ENCODE measurements around the gene IL6ST.

The IL6ST gene

DNA sequence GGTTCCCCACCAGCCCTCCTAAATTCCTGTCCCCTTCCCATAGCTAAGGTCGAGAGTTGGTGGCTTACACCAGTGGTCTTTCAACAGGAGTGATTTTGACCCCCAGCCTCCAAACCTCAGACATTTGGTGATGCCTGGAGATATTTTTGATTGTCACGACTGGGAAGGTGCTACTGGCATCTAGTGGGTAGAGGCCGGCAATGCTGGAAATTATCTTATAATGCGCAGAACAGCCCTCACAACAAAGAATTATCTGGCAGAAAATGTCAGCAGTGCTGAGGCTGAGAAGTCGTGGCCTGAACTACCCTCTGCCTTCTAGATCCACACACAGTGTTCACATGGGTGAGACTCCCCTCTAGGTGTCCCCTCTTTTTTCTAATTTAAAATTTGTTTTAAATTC is 74.0 kb downstream of the IL6ST start:
- TF ChIP-seq, protein P1, sequence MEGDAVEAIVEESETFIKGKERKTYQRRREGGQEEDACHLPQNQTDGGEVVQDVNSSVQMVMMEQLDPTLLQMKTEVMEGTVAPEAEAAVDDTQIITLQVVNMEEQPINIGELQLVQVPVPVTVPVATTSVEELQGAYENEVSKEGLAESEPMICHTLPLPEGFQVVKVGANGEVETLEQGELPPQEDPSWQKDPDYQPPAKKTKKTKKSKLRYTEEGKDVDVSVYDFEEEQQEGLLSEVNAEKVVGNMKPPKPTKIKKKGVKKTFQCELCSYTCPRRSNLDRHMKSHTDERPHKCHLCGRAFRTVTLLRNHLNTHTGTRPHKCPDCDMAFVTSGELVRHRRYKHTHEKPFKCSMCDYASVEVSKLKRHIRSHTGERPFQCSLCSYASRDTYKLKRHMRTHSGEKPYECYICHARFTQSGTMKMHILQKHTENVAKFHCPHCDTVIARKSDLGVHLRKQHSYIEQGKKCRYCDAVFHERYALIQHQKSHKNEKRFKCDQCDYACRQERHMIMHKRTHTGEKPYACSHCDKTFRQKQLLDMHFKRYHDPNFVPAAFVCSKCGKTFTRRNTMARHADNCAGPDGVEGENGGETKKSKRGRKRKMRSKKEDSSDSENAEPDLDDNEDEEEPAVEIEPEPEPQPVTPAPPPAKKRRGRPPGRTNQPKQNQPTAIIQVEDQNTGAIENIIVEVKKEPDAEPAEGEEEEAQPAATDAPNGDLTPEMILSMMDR (conservative IDR thresholded peaks at IDR 0.05; ENCODE audit: control insufficient read depth, insufficient read depth, low read depth, low read length), result peak; percentile 59
- H3K4me3 ChIP-seq (ENCODE audit: control insufficient read depth, low read depth, low read length), result no peak overlapping the region
- DNase-seq (ENCODE audit: low read depth), result no peak

DNA sequence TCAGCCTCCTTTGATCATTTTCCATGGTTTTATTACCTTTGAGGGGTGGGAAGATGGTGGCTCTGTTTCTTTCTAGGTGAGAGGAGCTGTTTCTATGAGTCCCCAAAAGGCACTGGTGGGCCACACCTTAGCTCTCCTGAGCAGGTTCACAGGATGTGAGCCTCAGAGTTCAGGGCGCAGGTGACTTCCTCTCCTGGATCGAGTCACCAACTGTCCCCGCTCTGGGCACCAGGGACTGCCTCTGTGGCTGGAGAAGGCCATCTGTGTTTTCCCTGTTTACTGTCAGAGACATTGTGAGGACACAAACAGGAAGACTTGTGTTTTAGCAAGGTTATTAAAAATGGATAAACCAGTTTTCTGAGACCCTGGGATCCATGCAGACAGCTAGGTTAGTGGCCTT is 75.1 kb downstream of the IL6ST start:
- no peak for DNase-seq (ENCODE audit: low read depth)
- TF ChIP-seq, protein P1 (conservative IDR thresholded peaks at IDR 0.05; ENCODE audit: control insufficient read depth, insufficient read depth, low read depth, low read length), result no peak
- no peak overlapping the region for H3K4me3 ChIP-seq (ENCODE audit: control insufficient read depth, low read depth, low read length)

DNA sequence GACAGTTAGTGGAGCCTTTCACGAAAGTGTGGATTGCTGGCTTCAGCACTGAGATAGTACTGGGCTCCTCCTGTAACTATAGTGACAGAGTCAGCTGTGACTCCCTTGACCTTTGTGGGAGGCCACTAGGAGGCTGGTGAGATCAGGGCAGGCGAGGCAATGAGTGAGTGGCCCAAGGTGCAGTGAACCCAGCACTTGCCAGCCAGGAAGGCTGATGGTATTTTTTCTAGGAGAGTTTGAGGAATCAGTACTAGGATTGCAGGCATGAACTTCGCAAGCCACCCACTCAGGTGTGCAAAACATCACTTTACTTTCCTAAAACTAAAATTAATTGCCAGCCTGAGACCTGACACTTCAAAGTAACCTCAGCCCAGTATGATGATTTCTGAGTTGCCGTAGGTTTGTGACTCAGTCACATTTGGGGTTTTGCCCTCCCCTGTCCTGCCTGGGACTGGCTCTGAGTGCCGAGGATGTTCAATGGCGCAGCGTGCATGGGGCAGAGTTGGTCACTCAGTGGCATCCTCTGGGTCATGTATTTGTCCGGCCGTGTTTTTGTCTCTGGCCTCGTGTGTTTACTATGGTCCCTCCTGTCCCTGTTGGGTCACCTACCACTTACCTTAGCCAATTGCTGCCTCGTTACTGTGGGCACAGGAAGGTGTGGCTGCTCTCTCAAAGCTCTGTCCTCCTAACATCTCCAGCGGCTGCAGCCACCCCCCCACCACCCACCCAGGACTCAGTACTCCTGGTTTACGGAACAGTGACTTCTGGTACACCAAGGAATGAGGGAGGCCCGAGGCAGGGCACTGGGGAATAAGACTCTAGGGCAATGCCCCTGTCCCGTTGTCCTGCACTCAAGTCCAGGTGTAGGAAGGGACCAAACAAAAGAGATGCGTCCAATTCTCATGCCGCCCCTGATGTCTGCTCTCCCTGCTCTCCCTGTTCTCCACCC is 76.4 kb downstream of the IL6ST start:
- TF ChIP-seq, protein P1 (conservative IDR thresholded peaks at IDR 0.05; ENCODE audit: control insufficient read depth, insufficient read depth, low read depth, low read length), result no peak
- no peak overlapping the region for H3K4me3 ChIP-seq (ENCODE audit: control insufficient read depth, low read depth, low read length)
- DNase-seq (ENCODE audit: low read depth), result no peak

DNA sequence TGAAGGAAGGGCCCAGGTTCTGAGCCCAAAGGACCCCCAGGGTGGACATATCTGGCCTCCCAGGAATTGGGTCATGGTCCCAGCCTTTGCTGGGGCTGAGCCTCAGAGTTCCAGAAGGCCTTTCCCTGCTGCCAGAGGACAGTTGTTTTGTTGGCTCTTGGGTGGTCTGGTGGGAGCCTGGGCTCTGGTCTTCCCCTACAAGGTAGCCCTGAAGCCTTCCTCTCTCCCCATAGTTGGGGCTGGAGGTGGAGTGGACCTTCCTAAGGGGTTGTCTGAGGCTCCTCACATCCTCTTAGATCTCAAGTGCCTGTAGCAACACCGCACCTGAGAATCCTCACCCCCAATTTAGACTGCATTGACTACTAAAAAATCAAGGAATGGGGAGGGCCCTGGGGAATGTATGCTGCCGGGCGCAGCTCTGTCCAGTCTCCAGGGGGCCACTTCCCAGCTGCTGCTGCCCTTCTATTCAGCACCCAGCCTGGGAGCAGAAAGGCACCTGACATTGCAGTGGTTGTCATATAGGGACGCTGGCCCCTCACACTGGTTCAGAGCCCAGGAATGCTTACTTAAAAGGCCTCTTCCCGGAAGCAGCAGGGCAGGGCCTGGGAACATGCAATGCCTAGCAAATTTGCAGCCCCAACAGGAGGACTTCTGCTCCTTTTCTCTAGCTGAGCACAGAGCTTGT is 77.2 kb downstream of the IL6ST start:
- TF ChIP-seq, protein P1 (conservative IDR thresholded peaks at IDR 0.05; ENCODE audit: control insufficient read depth, insufficient read depth, low read depth, low read length), result no peak
- DNase-seq (ENCODE audit: low read depth), result no peak
- no peak overlapping the region for H3K4me3 ChIP-seq (ENCODE audit: control insufficient read depth, low read depth, low read length)

DNA sequence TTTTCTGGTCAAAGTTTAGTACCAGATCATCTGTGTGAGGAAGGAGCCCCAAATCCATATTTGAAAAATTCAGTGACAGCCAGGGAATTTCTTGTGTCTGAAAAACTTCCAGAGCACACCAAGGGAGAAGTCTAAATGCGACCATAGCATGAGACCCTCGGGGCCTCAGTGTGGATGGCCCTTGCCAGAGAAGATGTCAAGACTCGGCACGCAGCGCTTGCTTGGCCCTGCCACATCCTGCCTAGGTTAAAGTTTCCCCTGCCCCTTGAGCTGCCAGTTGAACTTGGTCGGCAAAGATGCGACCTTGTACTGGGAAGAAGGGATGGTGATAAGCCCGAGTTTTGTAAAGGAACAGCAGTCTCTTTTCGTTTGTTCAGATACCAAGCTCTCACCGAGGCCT is 77.8 kb downstream of the IL6ST start:
- TF ChIP-seq, protein P1 (conservative IDR thresholded peaks at IDR 0.05; ENCODE audit: control insufficient read depth, insufficient read depth, low read depth, low read length), result no peak
- no peak overlapping the region for H3K4me3 ChIP-seq (ENCODE audit: control insufficient read depth, low read depth, low read length)
- no peak for DNase-seq (ENCODE audit: low read depth)

DNA sequence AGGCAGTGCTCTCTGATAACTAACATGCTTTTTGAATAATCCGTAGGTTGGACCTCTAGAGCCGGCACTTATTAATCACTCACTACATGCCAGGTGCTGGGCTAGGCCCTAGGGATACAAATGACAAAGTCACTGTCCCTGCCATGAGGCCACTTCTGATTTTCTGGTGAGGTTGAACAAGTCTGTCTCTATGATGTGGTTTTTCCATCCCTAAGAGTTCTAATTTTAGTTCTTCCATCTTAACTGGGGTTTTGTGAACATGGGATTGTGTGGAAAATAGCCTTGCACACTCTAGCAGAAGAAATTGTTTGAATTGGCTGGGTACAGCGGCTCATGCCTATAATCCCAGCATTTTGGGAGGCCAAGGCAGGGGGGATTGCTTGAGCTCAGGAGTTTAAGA is 79.0 kb downstream of the IL6ST start:
- TF ChIP-seq, protein P1 (conservative IDR thresholded peaks at IDR 0.05; ENCODE audit: control insufficient read depth, insufficient read depth, low read depth, low read length), result no peak
- no peak overlapping the region for H3K4me3 ChIP-seq (ENCODE audit: control insufficient read depth, low read depth, low read length)

More for the DNA sequence above, 79.0 kb downstream of the IL6ST start:
- DNase-seq (ENCODE audit: low read depth), result no peak

Measured in fibroblast of mammary gland (primary cell).